HFFc6 (cell line): ENCODE measurements around the gene FAM9A. TPM values are rescaled to one million over a fixed set of nuclear protein-coding genes. Genes with fewer than 3 reads are reported as not detected.

ENCODE experiments used
- DNase-seq: peaks from one replicate; pipeline ENCODE4 v3.0.0-alpha.2; 2018
- H3K27ac Mint-ChIP-seq: 2 replicates; pipeline ENCODE4 v1.8.0; 2020; ENCODE audit warnings: mild to moderate bottlenecking, mixed read lengths
- H3K27me3 Mint-ChIP-seq: 2 replicates; pipeline ENCODE4 v1.8.0; 2021; ENCODE audit warnings: mild to moderate bottlenecking, moderate library complexity, mixed read lengths; ENCODE audit not compliant: insufficient read depth
- H3K36me3 Mint-ChIP-seq: 2 replicates; pipeline ENCODE4 v1.8.0; 2021; ENCODE audit warnings: low read depth, mixed read lengths
- H3K4me1 Mint-ChIP-seq: 2 replicates; pipeline ENCODE4 v1.8.0; 2020; ENCODE audit warnings: low read depth, mixed read lengths
- H3K4me3 Mint-ChIP-seq: 2 replicates; pipeline ENCODE4 v1.8.0; 2020; ENCODE audit warnings: mild to moderate bottlenecking, moderate library complexity, mixed read lengths
- H3K9me3 Mint-ChIP-seq: 2 replicates; pipeline ENCODE4 v1.8.0; 2020; ENCODE audit warnings: mild to moderate bottlenecking, mixed read lengths
- CTCF ChIP-seq: fragments of 200-600 bp; sonication (generic); IDR thresholded peaks from 2 replicates; pipeline ENCODE4 v1.5.0; 2021; ENCODE audit warnings: antibody characterized with exemption, mild to moderate bottlenecking
- total RNA-seq, 6 experiments: library from RNA; stranded (reverse); fragmentation: NEBNext Ultra II Directional; extraction: Animal tissue kit (Norgen Biotek cat#: 25700); gene quantifications; 2 replicates in 1 of 6; 3 replicates in 5 of 6; pipeline ENCODE4 v1.2.3, GENCODE V29; 2021

FAM9A gene
- total RNA-seq, 6 experiments from 2014 or later: not detected

DNA sequence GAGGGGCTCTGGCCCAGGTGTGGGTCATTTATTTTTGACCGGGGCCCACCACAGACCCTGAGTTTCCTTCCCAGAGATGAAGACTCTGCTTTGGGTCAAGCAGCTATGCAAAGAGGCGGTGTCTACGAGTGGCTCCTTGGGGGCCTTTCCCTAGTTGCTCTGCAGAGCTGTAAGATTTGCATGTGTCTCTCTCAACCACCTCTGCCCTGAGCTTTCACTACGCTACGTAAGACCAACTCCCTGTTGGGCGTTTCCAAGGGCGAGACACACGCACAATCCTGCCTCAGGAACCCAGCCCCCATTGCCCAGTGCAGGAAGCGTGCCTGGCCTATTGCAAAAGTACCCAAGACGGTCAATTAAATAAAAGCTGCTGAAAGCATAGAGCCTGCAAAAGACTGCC lies 59.2 kb downstream of the FAM9A start:
- no peak for TF ChIP-seq CTCF
- DNase-seq: no peak
- Mint-ChIP-seq H3K9me3 (no peaks in the 10 kb centered on the region), H3K27ac (no peak overlapping the region), H3K4me1 (no peaks in the 10 kb centered on the region), H3K4me3 (no peak overlapping the region), H3K36me3 (no peaks in the 10 kb centered on the region), H3K27me3 (peaks cover 4% of the 10 kb centered on the region; the same call in 1 of the 2 replicates)

Other genes starting within 250 kb of the FAM9A start
- under 1 TPM in 3 of 6 experiments, not detected in 3; 0.02 to 0.12 (median 0.07) TPM for gene ANOS1, start 69.2 kb downstream of the FAM9A start, total RNA-seq
- not detected for gene FAM9B, start 232.7 kb upstream of the FAM9A start, total RNA-seq